IMR-90 (cell line): ENCODE results near the gene EEF1AKMT1. TPM values are rescaled to one million over a fixed set of nuclear protein-coding genes. Genes with fewer than 3 reads are reported as not detected.

ENCODE experiments used
- MAZ ChIP-seq: IDR thresholded peaks from 2 replicates; pipeline ENCODE4 v1.6.1; 2012; ENCODE audit warnings: low read depth, mild to moderate bottlenecking, low read length, improper control_type of control experiment, moderate library complexity, borderline replicate concordance
- SMC3 ChIP-seq: fragments of 150-350 bp; IDR thresholded peaks from 2 replicates; pipeline ENCODE4 v1.6.1; 2016; ENCODE audit warnings: low read depth, mild to moderate bottlenecking, antibody characterized with exemption, low read length, moderate library complexity
- polyA plus RNA-seq, 3 experiments: library from polyadenylated mRNA; depleted of rRNA; stranded (reverse); fragments of >200 nt; gene quantifications; 2 replicates each; pipeline ENCODE4 v1.2.3, GENCODE V29; 2012; ENCODE audit warnings: low replicate concordance in 1 of 3
- total RNA-seq: library from RNA; depleted of rRNA; stranded (reverse); fragments of >200 nt; gene quantifications from 2 replicates; pipeline ENCODE4 v1.2.3, GENCODE V29; 2012

The EEF1AKMT1 gene
- total and polyA plus RNA-seq, 2 of the 4 experiments (the other 2 are of a cell fraction): 10.0 to 10.6 TPM

DNA sequence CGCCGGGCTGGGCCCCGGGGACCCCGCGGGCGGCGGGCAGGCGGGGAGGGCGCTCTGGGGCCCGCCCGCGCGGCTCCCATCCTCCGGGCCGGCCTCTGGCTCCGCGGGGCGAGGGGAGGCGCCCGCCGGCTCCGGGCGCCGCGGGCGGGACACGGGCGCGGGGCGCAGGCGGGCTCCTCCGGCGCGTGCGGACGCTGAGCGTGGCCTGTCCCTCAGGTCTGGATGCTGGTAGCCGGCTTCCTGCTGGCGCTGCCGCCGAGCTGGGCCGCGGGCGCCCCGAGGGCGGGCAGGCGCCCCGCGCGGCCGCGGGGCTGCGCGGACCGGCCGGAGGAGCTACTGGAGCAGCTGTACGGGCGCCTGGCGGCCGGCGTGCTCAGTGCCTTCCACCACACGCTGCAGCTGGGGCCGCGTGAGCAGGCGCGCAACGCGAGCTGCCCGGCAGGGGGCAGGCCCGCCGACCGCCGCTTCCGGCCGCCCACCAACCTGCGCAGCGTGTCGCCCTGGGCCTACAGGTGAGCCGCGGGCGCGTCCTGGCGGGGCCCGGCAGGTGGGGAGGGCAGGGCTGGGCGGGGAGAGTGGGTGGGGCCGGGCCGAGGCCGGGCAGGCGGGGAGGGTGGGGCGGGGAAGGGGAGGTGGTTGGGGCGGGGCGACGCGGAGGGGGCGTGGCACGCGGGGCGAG lies 69.8 kb downstream of the EEF1AKMT1 start (continued):
- TF ChIP-seq MAZ: peak; percentile 50; the same call in 1 of the 2 replicates
- TF ChIP-seq SMC3: peak; percentile 55; the same call in 1 of the 2 replicates
